ENCODE results near the gene TEKT5. TPM values are rescaled to one million over a fixed set of nuclear protein-coding genes. Genes with fewer than 3 reads are reported as not detected.

Gene TEKT5
- total and polyA plus RNA-seq, 4 donors: 0.13 to 0.92 TPM; not detected in 2

- H3K36me3 ChIP-seq (ENCODE audit: control insufficient read depth in 4 of 4, insufficient read depth in 3 of 4, low read depth in 1 of 4, low read length in 3 of 4): no peaks in the 10 kb centered on the region
- H3K27ac ChIP-seq (ENCODE audit: low read depth in 1 of 2, low read length in 2 of 2): no peak overlapping the region
- TF ChIP-seq HNF4A (conservative IDR thresholded peaks at IDR 0.05): no peak
- TF ChIP-seq FOXA1 (IDR thresholded peaks at IDR 0.05): no peak
- TF ChIP-seq TAF1 (conservative IDR thresholded peaks at IDR 0.05): no peak
- TF ChIP-seq, protein P1, sequence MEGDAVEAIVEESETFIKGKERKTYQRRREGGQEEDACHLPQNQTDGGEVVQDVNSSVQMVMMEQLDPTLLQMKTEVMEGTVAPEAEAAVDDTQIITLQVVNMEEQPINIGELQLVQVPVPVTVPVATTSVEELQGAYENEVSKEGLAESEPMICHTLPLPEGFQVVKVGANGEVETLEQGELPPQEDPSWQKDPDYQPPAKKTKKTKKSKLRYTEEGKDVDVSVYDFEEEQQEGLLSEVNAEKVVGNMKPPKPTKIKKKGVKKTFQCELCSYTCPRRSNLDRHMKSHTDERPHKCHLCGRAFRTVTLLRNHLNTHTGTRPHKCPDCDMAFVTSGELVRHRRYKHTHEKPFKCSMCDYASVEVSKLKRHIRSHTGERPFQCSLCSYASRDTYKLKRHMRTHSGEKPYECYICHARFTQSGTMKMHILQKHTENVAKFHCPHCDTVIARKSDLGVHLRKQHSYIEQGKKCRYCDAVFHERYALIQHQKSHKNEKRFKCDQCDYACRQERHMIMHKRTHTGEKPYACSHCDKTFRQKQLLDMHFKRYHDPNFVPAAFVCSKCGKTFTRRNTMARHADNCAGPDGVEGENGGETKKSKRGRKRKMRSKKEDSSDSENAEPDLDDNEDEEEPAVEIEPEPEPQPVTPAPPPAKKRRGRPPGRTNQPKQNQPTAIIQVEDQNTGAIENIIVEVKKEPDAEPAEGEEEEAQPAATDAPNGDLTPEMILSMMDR (IDR thresholded peaks at IDR 0.05; ENCODE audit: low read depth, low read length, missing input control): no peak
- TF ChIP-seq, protein P2, sequence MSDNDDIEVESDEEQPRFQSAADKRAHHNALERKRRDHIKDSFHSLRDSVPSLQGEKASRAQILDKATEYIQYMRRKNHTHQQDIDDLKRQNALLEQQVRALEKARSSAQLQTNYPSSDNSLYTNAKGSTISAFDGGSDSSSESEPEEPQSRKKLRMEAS (IDR thresholded peaks at IDR 0.05): no peak
- no peak for TF ChIP-seq SP1 (IDR thresholded peaks at IDR 0.05)
- no peak for TF ChIP-seq JUND (IDR thresholded peaks at IDR 0.05)
- no peak for TF ChIP-seq HNF4G (IDR thresholded peaks at IDR 0.05)
- TF ChIP-seq, protein P3, sequence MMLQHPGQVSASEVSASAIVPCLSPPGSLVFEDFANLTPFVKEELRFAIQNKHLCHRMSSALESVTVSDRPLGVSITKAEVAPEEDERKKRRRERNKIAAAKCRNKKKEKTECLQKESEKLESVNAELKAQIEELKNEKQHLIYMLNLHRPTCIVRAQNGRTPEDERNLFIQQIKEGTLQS (IDR thresholded peaks at IDR 0.05): no peak
- TF ChIP-seq RXRA (IDR thresholded peaks at IDR 0.05): no peak
- no peak for TF ChIP-seq GABPA (IDR thresholded peaks at IDR 0.05 in 1 of 2, conservative IDR thresholded peaks at IDR 0.05 in 1 of 2)
- TF ChIP-seq, protein P4, sequence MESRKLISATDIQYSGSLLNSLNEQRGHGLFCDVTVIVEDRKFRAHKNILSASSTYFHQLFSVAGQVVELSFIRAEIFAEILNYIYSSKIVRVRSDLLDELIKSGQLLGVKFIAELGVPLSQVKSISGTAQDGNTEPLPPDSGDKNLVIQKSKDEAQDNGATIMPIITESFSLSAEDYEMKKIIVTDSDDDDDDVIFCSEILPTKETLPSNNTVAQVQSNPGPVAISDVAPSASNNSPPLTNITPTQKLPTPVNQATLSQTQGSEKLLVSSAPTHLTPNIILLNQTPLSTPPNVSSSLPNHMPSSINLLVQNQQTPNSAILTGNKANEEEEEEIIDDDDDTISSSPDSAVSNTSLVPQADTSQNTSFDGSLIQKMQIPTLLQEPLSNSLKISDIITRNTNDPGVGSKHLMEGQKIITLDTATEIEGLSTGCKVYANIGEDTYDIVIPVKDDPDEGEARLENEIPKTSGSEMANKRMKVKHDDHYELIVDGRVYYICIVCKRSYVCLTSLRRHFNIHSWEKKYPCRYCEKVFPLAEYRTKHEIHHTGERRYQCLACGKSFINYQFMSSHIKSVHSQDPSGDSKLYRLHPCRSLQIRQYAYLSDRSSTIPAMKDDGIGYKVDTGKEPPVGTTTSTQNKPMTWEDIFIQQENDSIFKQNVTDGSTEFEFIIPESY (IDR thresholded peaks at IDR 0.05): no peak
- TF ChIP-seq RAD21 (IDR thresholded peaks at IDR 0.05): no peak
- TF ChIP-seq EGR1 (IDR thresholded peaks at IDR 0.05; ENCODE audit: low read depth in 2 of 2): no peak
- TF ChIP-seq, protein P5, sequence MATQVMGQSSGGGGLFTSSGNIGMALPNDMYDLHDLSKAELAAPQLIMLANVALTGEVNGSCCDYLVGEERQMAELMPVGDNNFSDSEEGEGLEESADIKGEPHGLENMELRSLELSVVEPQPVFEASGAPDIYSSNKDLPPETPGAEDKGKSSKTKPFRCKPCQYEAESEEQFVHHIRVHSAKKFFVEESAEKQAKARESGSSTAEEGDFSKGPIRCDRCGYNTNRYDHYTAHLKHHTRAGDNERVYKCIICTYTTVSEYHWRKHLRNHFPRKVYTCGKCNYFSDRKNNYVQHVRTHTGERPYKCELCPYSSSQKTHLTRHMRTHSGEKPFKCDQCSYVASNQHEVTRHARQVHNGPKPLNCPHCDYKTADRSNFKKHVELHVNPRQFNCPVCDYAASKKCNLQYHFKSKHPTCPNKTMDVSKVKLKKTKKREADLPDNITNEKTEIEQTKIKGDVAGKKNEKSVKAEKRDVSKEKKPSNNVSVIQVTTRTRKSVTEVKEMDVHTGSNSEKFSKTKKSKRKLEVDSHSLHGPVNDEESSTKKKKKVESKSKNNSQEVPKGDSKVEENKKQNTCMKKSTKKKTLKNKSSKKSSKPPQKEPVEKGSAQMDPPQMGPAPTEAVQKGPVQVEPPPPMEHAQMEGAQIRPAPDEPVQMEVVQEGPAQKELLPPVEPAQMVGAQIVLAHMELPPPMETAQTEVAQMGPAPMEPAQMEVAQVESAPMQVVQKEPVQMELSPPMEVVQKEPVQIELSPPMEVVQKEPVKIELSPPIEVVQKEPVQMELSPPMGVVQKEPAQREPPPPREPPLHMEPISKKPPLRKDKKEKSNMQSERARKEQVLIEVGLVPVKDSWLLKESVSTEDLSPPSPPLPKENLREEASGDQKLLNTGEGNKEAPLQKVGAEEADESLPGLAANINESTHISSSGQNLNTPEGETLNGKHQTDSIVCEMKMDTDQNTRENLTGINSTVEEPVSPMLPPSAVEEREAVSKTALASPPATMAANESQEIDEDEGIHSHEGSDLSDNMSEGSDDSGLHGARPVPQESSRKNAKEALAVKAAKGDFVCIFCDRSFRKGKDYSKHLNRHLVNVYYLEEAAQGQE (IDR thresholded peaks at IDR 0.05): no peak
- TF ChIP-seq FOXA2 (IDR thresholded peaks at IDR 0.05): no peak
- TF ChIP-seq YY1 (IDR thresholded peaks at IDR 0.05): no peak
- no peak for TF ChIP-seq NR2F2 (IDR thresholded peaks at IDR 0.05)
- no peak overlapping the region for H3K4me3 ChIP-seq (ENCODE audit: low read depth in 1 of 3, low read length in 3 of 3)
- H3K9ac ChIP-seq (ENCODE audit: low read depth in 1 of 2, low read length in 2 of 2): no peak overlapping the region
- no peaks in the 10 kb centered on the region for H3K4me1 ChIP-seq (ENCODE audit: control insufficient read depth in 4 of 4, insufficient read depth in 4 of 4, low read length in 3 of 4)
- H3K27me3 ChIP-seq (ENCODE audit: control insufficient read depth in 4 of 4, insufficient read depth in 4 of 4, low read length in 3 of 4): no peaks in the 10 kb centered on the region
- no peaks in the 10 kb centered on the region for H3K9me3 ChIP-seq (ENCODE audit: control insufficient read depth in 4 of 4, low read length in 3 of 4)
- 72% methylated on average over 4 of the region's 4 CpGs for WGBS
- DNase-seq (ENCODE audit: low spot score): no peak
These were observed 14.2 kb upstream of the TEKT5 start for GRCh38 chr16:10708969-10709368.

Measured in liver (tissue), 9 donors.